HuH-7.5 (cell line): Measurements from ENCODE around the gene ELOVL7.
"Not testable (repeated sequence)": the region's sequence is repeated elsewhere in the genome, so short reads cannot be mapped to it uniquely, and the experiment has no call there.

Experiments used
- DNase-seq: peaks from one replicate; pipeline ENCODE4 v3.0.0; 2011; ENCODE audit warnings: low spot score

ELOVL7 gene

DNA sequence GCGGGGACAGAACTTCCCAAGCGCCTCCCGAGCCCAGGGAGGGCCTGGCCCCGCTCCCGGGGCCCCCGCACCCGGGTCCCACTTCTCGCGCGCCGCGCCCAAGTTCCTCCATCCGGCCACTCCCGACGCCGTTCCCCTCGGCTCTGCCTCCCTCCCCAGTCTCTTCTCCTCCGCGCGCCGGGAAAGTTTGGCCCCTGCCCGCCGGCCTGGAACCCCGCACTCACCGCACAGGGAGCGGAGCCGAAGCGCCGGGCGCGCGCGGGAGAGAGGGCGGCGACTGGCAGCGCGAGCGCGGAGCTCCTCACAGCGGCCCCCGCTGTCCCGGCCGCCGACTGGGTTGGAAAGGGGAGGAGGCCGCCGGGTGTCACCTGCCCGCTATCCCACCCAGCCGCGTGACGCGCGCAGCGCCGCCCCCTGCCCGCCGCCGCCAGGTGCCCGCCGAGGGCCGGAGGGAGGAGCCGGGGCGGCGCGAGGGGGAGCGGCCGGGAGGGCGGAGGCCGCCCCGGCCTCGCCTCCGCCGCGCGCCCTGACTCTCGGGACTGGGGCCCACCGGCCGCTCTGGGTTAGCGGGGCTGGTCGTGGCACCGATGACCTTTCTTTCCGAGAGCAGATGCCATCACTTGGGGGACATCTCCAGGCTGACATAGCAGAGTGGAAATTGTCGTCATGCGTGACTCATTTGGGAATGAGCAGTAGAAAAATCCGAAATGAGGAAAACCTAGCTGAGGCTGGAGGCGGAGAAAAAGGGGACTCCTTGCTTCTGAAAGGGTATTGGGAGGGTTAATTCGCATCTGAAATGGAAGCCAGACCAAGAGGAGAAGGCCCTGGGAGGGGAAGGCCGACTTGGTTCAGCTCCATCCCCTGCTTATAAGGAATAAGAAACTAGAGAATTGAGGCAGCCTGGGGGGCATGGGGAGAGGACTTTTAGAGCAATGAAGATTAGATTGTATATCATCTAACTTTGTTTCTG, at the start of gene ELOVL7:
Gene ELOVL7 (minus strand): TSS at position 334 of the 970 bp plus-strand sequence. CDS start 56,872 bp downstream, outside the sequence.
- peak; percentile 77 for DNase-seq

DNA sequence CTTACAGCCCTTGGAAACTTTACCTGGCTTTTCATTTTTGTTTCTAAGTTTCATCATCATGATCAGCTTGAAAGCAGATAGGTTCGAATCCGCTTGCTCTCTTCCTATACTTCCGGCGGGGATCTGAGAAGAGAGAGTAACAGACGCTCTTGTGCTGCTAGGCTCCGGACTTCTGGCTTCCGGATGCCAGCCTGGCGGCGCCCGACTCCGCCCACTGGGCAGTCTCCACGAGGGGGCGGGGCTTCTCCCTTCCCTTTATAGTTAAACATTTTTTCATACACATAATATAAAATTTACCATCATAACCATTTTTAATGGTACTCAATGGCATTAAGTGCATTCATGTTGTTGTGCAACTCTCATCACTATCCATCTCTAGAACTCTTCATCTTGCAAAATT, 49.5 kb upstream of the ELOVL7 start:
- no peak for DNase-seq

DNA sequence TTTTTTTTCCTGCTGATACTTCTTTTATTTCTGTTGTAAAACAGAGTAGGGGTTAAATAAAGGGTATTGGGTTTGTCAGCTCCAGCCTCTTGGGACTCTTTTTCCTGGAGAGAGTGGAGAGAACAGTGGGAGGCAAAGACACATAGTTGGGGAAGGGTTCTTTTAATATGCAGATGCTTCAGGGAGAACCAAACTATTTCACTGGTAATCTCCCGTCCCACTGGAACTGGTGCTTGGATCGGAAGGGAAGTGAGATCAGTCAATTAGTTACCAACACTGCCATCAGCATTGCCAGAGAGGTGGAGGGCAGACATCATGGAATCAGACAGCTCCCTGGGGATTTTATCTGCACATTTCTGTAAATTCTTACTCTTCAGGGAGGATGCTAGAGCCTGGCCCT, 47.6 kb upstream of the ELOVL7 start:
- no peak for DNase-seq

DNA sequence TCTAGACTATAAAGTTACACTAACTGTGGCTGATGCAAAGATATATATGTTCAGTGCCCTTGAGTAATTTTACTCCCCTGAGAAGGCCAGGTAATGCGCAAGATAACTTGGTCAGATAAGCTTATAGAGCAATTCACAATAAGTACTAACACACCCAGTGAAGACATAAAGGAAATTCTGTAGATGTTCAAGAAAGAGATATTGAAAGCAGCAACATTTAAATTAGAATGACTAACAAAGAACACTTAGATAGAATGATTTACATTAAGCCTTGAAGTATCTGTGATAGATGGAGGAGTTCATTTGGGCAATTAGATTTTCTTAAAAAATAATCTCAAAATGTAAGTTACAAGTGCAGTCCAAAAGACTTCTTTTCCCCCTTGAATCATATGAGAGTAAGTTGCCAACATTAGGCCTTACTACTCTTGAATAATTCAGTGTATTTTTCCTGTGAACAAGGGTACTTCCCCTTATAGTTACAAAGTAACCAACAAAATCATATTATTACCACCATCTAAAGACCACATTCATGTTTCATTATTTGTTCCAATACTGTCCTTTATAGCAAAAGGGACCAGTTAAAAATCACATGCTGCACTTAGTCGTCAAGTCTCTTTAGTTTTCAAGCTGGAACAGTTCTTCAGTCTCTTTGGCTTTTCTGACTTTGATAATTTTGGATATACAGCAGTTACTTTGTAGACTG, 44.4 kb upstream of the ELOVL7 start:
- no peak for DNase-seq

DNA sequence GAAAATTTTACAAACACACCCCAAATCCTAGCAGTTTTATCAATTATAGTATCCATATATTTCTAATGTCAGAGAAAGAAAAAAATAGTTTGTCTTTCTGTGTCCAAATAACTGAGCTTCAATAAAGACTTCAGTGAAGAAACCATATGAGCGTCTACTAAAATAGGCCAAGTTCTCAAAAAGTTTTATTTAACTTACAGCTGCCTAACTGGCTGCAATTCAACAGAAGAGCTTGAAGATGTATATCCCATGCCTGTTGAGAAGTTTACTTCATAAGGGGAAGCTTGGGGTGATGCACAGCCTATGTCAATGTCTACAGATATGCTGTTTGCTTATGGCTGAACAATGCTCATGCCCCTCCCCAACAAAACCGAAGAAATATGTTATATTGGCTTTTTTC, 43.7 kb upstream of the ELOVL7 start:
- DNase-seq = no peak

DNA sequence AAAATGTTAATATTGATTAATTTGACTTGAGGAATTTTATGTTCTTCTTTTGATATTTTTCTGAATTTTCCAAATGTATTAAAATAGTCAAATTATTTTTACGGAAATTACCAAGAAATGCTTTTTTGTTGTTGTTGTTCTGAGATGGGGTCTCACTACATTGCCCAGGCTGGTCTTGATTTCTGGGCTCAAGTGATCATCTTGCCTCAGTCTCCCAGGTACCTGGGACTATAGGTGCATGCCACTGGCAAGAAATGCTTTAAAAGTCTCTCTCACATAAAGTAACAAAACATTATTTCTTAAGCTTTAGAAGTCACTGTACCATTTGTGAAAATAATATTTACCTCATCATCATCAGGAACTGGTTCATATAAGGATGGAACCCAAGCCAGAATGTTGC, 43.0 kb upstream of the ELOVL7 start:
- DNase-seq = no peak

DNA sequence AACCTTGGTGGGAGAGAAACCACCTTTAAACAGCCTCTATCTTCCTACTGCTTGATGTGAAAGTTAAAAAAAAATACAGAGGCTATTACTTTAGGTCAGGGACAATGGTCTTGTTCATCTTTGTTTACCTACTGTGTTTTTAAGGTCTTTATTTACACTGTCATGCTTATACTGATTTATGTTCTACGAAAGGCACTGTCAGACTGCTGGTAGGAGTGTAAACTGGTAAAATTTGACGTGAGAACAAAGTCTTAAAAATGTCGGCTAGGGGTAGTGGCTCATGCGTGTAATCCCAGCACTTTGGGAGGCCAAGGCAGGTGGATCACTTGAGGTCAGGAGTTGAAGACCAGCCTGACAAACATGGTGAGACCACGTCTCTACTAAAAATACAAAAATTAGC, 42.1 kb upstream of the ELOVL7 start:
- DNase-seq = peak; percentile 23

DNA sequence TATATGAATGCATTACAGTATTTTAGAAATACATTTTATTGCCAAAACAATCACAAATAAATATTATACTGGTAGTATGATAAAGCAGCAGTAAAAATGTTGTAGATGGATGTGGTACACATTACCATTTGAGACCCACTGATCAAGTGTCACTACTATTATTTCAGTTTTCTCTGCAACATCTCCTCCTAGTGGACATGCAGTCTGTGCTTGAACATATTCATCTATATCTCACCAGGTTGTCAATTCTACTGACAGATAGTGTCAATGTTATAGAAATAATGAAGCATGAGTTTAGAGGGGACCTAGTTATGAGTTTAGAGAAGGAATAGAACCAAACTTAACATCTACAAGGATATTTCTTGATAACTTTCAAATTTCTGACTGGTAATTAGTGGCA, 39.2 kb upstream of the ELOVL7 start:
- peak; percentile 46 for DNase-seq

DNA sequence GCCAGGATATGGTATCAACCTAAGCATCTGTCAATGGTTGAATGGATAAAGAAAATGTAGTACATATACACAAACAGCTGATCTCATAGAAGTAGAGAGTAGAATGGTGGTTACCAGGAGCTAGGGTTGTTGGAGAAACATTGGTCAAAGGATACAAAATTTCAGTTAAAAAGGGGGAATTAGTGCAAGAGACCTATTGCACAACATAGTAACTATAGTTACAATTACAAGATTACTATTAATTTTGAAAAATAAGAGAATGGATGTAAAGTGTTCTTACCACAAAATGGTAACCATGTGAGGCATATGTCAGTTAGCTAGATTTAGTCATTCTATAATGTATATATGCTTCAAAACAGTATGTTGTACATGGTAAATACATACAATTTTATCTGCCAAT, 28.8 kb upstream of the ELOVL7 start:
- DNase-seq = no peak

DNA sequence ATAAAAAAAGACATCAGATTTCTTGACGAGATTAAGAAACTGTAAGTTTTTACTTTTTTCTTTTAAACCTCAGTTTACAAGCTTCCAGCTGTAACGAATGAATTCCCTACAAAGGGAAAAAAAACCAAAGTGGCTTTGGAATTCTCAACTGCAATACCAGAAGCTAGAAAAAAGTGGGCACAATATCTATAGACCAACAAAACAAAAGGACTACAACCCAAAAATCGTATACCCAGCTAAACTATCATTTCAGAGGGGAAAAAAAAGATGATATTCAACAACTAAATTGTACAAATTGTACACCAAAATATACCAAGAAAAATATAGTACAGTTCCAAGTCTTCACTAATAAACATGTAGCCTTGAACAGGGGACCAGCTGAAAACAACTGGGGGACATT, 26.8 kb upstream of the ELOVL7 start:
- DNase-seq = no peak

DNA sequence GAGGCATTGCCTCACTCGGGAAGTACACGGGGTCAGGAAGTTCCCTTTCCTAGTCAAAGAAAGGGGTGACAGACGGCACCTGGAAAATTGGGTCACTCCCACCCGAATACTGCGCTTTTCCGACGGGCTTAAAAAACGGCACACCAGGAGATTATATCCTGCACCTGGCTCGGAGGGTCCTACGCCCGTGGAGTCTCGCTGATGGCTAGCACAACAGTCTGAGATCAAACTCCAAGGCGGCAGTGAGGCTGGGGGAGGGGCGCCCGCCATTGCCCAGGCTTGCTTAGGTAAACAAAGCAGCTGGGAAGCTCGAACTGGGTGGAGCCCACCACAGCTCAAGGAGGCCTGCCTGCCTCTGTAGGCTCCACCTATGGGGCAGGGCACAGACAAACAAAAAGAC, 16.5 kb upstream of the ELOVL7 start:
- DNase-seq = not testable (repeated sequence)

DNA sequence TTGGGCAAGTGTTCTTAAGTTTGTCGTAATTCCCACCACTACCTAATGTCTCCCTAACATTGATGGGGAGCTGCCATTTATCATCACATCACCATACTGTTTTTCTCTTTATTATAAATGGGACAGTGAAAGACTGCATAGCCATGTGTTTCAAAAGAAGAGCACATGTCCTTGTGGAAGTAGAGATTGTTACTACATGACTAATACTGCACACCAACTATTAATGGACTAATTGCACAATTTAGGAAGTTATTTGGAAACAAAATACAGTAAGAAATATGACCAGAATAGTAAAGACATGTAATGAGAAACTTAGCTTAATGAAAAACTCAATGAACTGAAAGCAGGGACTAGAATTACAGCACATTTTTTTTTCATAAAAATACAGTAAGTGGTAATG, 12.0 kb upstream of the ELOVL7 start:
- DNase-seq = no peak

DNA sequence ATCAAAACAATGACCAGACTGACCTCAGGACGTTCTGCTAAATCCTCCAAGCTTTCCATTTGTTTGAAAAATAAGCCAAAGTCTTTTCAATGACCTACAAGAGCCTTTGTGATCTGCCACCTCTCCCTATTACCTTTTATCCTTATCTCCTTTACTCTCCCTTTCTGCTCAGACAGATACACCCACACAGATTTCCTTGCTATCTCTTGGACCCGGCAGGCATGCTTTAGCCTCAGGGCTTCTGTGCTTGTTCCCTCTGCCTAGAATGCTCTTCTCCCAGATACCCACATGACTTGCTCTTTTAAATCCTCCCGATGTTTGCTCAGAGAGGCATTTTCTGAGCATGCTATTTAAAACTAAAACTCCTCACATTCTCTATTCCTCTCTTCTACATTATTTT, 8.9 kb upstream of the ELOVL7 start:
- no peak for DNase-seq

DNA sequence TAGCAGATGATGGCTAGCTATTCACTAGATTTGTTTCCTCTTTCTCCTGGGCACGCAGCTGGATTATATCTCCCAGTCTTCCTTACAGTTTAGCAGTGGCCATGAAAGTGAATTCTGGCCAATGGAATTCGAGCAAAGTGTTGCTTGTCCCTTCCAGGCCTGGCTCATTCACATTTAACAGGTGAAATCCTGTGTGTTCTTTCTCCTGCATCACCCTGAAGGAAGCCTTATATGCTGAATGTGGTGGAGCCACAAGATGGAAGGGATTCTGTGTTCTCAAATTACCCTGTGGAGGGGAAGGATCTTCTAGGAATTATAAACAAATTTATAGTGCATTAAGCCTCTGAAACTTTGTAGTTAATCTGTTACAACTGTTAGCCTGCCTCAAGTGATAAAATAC, 8.2 kb upstream of the ELOVL7 start:
- DNase-seq = no peak

DNA sequence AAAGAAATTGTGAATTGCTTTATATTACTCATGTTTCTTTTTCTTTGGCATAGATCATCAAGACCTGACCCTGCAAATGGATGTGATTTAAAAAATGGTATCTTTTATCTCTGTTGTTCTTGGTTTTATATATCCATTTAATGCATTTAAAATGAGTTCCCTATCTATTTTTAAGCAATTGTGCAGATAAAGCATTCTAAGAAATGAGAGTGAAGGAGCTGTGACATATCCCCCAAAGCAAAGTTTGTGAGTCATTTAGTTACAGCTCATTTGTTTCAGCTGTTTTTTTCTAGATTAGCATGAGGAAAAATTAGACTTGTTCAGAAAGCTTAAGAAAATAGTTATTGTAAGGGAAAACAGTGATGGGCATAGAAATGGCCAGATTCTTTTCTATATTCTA, 7.6 kb upstream of the ELOVL7 start:
- no peak for DNase-seq

DNA sequence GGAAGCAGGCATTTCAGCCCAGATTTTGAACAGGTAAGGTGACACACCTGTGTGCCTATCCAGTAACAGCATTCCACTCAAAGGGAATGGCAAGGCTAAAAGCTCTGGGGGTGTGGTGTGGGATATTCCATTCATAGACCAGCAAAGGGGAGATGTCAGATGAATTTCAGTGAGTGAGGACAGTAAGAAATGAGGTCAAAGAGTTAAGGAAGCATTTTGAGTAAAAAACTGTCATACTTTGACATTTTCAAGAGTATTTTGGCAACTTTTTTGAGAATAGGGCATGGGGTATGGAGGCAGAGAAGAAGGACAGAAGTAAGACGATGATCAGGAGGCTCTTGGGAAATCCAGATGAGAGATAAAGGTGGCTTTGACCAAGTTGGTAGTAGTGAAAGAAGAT, 2.2 kb upstream of the ELOVL7 start:
- DNase-seq = no peak

DNA sequence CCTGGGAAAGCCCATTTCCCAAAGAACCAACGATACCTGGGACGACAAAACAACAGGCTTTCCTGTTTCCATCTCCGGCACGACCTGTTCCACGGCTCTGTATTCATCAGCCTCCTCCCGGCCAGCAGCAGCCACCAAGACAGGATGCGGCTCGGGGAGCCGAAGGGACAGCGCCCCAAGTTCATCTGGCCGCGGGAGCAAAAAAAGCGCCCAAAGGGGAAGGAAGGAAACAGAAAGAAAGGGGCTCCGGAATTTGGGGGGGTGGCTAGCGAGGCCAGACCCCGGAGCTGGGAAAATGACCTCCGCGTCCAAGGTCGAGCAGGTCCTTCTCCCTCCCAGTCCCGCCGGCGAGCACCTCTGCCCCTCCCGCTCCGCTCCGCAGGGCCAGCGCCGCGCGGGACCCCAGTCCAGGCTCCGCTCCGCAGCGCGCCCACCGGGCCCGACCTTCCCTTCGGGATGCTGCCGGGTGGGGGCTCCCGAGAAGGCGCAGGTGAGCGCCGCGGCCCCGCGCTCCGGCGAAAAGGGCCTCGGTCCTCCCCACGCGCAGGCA, 608 bp downstream of the ELOVL7 start:
- DNase-seq = peak; percentile 25

DNA sequence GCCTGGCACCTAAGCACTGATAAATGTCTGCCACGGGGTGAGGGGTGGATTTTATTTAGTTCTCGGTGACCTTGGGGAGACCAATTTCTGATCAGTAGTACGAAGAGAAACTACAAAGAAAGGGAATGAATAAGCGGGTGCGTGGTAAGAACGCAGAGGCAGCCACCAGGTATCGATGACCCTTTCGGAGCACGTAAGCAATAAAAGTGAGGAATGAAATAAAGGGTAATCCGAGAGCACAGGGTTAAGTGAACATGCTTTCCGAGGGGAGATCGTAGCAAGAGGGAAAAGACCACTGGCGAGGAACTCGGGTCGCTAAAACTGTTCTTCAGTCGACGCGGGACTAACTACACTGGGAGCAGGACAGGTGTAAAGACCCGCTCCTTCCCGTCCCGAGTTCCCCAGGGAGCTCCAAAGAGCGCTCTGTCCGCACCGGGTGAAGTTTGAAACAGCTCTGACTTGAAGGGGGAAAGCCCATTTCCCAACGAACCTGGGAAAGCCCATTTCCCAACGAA, 1.1 kb downstream of the ELOVL7 start:
- peak; percentile 44 for DNase-seq

DNA sequence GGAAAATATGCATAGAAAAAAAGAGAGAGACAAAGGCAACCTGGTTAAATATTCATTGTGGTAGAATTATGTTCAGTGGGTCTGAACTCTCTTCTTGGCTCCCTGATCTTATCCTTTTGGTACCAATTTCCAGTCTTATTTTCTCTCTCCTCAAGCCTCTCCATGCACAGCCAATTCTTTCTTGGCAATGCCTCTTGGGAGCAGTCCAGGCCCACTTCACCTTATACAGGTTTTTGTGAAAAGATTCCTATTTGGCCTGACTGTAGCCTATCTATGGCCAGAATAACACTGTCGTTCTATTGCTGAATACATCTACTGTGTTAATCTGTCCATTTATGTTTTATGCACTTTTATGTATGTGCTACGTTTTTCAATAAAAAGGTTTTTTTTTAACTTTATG, 2.7 kb downstream of the ELOVL7 start:
- no peak for DNase-seq

DNA sequence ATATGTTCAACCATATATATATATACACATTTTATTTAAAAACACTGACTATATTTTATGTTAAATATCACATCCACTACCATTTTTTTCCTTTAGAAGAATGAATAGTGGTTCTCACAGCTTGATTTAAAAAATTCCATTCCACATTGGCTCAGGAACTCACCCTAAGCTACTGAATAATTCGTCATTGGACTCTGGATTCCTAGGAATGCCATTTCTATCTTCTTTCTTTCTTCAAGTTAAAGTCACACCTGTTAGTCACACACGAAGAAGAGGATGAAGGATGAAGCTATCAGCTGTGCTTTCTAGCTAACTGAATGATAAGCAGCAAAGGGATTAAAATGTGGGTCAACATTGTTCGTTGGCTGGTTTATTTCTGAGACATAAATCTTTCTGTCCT, 7.9 kb downstream of the ELOVL7 start:
- no peak for DNase-seq

DNA sequence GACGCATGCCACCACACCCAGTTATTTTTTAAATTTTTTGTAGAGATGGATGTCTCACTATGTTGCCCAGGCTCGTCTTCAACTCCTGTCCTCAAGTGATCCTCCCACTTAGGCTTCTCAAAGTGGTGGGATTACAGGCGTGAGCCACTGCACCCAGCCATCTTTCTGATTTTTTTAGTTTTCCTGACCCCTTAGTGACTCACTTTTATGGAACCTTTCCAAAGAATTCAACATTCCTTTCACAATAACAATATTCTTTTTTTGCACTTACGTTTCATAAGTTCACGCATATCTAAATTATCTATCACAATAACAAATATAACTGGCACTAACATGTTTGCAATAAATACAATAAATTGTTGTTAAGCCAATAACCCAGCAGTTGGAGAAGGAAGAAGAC, 8.5 kb downstream of the ELOVL7 start:
- DNase-seq = no peak

DNA sequence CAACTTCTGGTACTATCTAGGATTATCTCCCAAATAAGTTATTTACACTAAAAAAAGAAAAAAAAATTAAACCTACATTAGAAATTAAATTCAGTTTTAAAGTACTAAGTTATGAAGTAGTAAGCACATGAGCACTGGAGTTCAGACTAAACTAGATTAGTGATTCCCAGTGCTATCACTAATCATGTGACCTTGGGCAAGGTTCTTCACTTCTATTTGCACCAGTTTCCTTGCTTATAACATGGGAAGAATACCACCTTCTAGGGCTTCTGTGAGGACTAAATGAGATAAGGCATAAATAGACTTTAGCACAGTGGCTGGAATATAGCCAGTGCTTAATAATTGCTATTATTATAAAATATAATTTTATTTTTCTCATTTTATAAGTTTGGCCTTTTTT, 10.5 kb downstream of the ELOVL7 start:
- DNase-seq = no peak

DNA sequence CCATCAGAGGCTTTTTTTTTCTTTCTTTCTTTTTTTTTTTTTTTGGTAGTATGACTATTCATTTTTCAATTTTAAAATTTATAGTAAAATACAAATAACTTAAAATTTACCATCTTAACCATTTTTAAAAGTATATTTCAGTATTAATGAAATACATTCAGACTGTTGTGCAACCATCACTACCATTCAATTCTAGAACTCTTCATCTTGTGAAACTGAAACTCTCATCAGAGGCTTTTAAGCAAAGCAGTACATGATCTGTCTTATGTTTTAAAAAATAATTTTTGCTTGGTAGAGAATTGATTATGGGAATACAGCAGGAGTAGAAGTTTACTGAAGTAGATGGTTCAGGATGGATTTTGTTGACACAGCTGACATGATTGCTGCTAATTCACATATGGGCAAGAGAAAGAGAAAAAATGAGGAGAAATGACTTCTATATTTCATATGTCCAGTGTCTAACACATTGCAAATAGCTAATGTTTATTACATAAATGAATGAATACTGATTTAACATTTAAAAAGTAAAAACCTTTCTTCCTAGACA, 13.4 kb downstream of the ELOVL7 start:
- DNase-seq = no peak
